SK-N-MC (cell line): ENCODE results near the gene EFHD1.
"Not testable (repeated sequence)": the region's sequence is repeated elsewhere in the genome, so short reads cannot be mapped to it uniquely, and the experiment has no call there.

ENCODE experiments used
- EZH2 ChIP-seq: fragments of 200-600 bp; sonication (generic); IDR thresholded peaks from one replicate; pipeline ENCODE4 v1.6.1; 2017; ENCODE audit warnings: antibody characterized with exemption
- POLR2AphosphoS5 ChIP-seq: IDR thresholded peaks from 2 replicates; pipeline ENCODE4 v1.6.1; 2012; ENCODE audit warnings: mild to moderate bottlenecking, low read depth, low read length, borderline replicate concordance

DNA sequence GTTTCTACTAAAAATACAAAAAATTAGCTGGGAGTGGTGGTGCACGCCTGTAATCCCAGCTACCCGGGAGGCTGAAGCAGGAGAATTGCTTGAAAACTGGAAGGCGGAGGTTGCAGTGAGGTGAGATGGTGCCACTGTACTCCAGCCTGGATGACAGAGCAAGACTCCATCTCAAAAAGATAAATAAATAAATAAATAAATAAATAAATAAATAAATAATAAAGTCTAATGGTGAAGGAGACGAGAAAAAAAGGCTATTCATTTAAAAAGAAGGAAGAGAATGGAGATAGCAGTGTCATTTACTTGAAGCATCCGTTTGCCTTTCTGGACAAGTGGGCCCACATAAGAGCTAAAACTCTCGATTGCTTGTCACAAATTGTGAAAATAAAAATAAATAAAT is 52.0 kb downstream of the EFHD1 start:
- not testable (repeated sequence) for TF ChIP-seq EZH2, POLR2AphosphoS5
